GM18507 (cell line): ENCODE measurements around the gene REM1.
"Not testable (repeated sequence)": the region's sequence is repeated elsewhere in the genome, so short reads cannot be mapped to it uniquely, and the experiment has no call there.

Experiments
- DNase-seq: peaks from one replicate; pipeline ENCODE4 v3.0.0; 2011; ENCODE audit warnings: low read depth; ENCODE audit not compliant: insufficient read length; ENCODE audit errors: extremely low spot score
- FAIRE-seq: peaks from 2 replicates; lab custom pipeline; 2011; peaks lifted over from hg19 to GRCh38; lab: Jason Lieb, UNC

REM1 gene

DNA sequence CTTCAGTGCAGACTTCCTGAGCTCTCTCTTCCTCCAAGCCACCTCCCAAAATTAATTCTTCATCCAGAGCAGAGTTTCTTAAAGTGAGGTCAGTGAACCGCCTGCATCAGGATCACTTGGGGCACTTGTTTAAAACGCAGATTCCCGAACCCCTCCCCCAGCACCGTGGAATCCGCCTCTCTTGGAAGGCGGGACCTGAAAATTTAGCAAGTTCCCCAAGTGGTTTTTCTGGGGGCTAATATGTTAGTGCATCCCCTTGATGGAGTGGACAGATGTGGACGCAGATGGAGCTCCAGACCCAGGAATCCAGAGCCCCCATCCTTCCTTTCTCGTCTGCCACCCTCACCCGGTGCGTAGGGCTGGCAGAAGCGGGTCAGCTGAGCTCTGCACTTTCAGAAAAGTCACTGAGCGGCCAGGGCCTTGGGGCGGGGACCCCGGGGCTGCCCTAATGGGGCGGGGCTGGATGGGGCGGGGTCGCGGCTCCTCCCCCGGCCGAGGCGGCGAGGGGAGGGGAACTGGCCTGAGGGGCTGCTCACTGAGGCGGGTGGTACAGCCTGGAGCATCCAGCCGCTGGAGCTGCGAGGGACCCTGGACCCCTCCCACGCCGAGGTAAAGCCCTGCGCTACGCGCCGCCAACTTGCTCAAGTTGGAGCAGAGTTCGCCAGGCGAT is at the start of gene REM1, which contains the start of gene DEFB124:
REM1 (plus strand) TSS at position 531 of the 670 bp plus-strand sequence. CDS start 1,158 bp downstream, outside the sequence.
DEFB124 (minus strand) TSS at position 370 of the 670 bp plus-strand sequence. CDS start 2,114 bp downstream, outside the sequence.
- FAIRE-seq: no peak
- DNase-seq: no peak

DNA sequence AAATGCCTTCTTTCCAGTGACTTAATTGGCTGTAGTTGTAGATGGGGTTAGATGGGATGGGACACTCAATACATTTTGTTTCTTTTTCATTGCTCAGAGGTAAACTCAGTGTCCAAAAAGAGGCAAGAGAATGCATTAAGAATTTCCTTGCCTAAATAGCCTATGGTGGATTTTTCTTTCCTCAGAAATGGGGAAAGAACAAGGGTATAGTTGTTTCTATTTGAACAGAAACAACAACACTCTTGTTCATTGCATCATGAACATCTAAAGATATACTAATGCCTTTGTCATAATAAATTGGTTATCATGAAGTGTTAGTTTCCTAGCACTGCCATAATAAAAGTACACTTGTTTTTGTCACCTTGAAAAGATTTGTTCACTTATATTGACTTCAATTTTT is 49.3 kb upstream of the REM1 start:
- no peak for FAIRE-seq
- DNase-seq: no peak

GRCh38 chr20:31426891-31427551 is 48.1 kb upstream of the REM1 start:
- not testable (repeated sequence) for FAIRE-seq, DNase-seq

- DNase-seq, FAIRE-seq: not testable (repeated sequence)
These were observed 47.5 kb upstream of the REM1 start for GRCh38 chr20:31427576-31427975.

- no peak for DNase-seq
- FAIRE-seq: no peak
These were observed 44.4 kb upstream of the REM1 start for GRCh38 chr20:31430568-31431115.

GRCh38 chr20:31440012-31440659 is 35.0 kb upstream of the REM1 start, which contains the start of gene DEFB123:
TSS of gene DEFB123 (plus strand) at chr20:31440632. CDS start at chr20:31440699, 67 bp downstream.
- DNase-seq: no peak
- FAIRE-seq: no peak

GRCh38 chr20:31446084-31446819 is 28.8 kb upstream of the REM1 start:
- FAIRE-seq (no peak), DNase-seq (no peak)

- no peak for DNase-seq
- no peak for FAIRE-seq
These were observed 25.3 kb upstream of the REM1 start for GRCh38 chr20:31449511-31450414.

DNA sequence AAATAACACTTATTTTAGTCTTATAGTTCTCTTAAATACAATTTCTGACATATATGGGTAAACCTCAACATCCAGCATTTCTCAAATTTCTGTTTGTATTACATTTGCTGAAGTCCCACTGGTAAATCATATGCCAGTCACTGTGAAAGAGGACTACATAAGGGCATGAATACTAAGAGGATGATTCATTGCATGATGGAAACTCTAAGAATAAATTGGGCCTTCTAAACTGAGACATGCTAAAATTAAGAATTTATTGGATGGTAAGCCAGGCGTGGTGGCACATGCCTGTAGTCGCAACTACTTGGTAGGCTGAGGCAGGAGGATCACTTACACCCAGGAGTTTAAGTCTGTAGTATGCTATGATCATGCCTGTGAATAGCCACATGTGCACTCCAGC is 22.5 kb upstream of the REM1 start:
- DNase-seq: no peak
- no peak for FAIRE-seq

DNA sequence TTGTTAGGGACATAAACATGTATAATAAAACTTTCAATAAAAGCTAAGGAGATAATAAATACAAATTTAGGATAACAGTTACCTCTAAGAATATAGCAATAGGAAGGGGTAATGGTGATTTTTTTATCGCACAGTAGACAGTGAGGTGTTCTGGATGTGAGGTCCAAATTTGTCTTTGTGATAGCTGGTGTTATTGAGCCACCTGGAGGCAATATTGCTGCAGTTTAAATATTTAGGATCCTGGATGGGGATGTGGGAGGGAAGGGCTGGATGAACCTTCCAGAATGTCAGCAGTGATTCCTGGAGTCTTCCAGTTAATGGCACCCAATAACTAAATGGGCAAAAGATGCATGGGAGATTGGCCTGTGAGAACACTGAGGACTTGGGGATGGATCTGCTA is 20.7 kb upstream of the REM1 start:
- FAIRE-seq: no peak

DNA sequence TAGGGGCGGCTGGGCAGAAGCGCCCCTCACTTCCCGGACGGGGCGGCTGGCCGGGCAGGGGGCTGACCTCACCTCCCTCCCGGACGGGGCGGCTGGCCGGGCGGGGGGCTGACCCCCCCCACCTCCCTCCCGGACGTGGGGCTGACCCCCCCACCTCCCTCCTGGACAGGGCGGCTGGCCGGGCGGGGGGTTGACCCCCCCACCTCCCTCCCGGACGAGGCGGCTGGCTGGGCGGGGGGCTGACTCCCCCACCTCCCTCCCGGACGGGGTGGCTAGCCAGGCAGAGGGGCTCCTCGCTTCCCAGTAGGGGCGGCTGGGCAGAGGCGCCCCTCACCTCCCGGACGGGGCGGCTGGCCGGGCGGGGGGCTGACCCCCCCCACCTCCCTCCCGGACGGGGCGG is 4.1 kb upstream of the REM1 start:
- not testable (repeated sequence) for DNase-seq, FAIRE-seq

More for the DNA sequence above, 20.7 kb upstream of the REM1 start:
- no peak for DNase-seq

DNA sequence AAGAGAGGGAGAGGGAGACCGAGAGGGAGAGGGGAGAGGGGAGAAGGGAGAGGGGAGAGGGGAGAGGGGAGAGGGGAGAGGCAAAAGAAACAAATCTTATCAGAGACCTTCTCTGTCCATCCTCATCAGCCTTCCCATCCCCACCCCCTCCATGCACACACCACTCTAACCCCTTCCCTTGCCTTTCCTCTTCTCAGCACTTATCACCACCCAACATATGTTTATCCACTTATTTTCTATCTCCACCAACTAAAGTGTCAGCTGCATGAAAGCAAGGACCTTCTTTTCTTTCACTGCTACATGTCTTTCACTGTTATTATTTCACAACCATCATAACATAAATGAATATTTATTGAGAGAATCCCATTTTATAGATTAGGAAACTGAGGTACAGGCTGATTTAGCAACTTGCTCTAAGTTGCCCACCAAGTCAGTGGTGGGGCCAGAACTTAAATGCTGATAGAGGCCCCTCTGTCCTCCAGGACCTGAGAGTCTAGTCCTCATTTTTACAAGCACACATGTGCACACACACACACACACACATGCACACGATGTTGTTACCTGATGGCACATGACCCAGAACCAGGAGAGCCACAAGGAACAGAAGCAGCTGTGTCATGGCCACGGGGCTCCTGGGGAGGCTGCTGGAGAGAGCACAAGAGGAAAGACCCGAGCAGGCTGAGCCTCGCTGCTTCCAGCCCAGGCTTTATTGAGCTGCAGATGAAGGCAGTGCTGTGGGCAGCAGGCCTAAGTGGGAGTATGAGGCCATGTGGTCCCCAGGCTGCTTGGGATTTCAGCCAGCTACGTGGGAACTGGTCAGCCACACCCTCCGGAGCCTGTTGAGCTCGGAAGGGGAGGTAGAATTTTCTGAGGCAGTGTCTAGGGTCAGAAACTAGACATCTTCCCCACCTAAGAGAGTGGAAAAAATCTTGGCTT is 2.4 kb upstream of the REM1 start:
- no peak for DNase-seq
- FAIRE-seq: no peak

GRCh38 chr20:31473331-31474096 is 1.6 kb upstream of the REM1 start:
- DNase-seq (no peak), FAIRE-seq (no peak)

- DNase-seq: no peak
- peak; percentile 64 for FAIRE-seq
These were observed 1.0 kb upstream of the REM1 start for GRCh38 chr20:31474097-31474436.

- DNase-seq: no peak
- FAIRE-seq: no peak
These were observed 595 bp downstream of the REM1 start for GRCh38 chr20:31475472-31476293.

GRCh38 chr20:31476294-31476585 is 1.2 kb downstream of the REM1 start:
- no peak for DNase-seq
- no peak for FAIRE-seq
